IMR-90 (cell line): ENCODE data around the gene TSSK2. TPM values are rescaled to one million over a fixed set of nuclear protein-coding genes. Genes with fewer than 3 reads are reported as not detected.
A peak's percentile ranks its signal among the peaks of the same experiment; 100 is the strongest.

Source experiments
- ATAC-seq: fragments of 200-7000 bp; cut with Tn5 transposase; 2 replicates; pipeline ENCODE4 v1.9.1; 2020; ENCODE audit warnings: low read depth, mild to moderate bottlenecking, moderate library complexity
- BruUV-seq: library from RNA; stranded (reverse); fragments of 400-500 nt; replicated peaks from 2 replicates; lab custom pipeline; 2021; lab: Mats Ljungman, UMichigan
- CTCF ChIA-PET: fragments of 300-600 bp; formaldehyde crosslinking; extraction: SDS; loops from one replicate; lab custom pipeline; 2021; ENCODE audit warnings: antibody characterized with exemption; lab: Yijun Ruan, JAX
- POLR2A ChIA-PET: fragments of 300-600 bp; sonication (Branson Sonifier 250); formaldehyde crosslinking; loops from one replicate; lab custom pipeline; 2022; ENCODE audit warnings: antibody characterized with exemption; ENCODE audit not compliant: unreplicated experiment; lab: Charles Lee
- DNase-seq: peaks from one replicate; pipeline ENCODE4 v3.0.0; 2013
- H2AFZ ChIP-seq: replicated peaks from 2 replicates; pipeline ENCODE3; 2013; ENCODE audit warnings: low read length, mild to moderate bottlenecking; ENCODE audit not compliant: poor library complexity
- H2AK5ac ChIP-seq: 2 replicates; pipeline ENCODE4 v1.6.1; 2013; ENCODE audit warnings: low read depth, low read length, inconsistent platforms
- H2AK9ac ChIP-seq: replicated peaks from 2 replicates; pipeline ENCODE3; 2013; ENCODE audit warnings: mild to moderate bottlenecking, low read depth, low read length, moderate library complexity; ENCODE audit not compliant: poor library complexity
- H2BK120ac ChIP-seq: 2 replicates; pipeline ENCODE4 v1.6.1; 2013; ENCODE audit warnings: low read depth, low read length, inconsistent platforms
- H2BK15ac ChIP-seq: 3 replicates; pipeline ENCODE4 v1.6.1; 2013; ENCODE audit warnings: low read depth, low read length, inconsistent platforms
- H2BK20ac ChIP-seq: 2 replicates; pipeline ENCODE4 v1.6.1; 2013; ENCODE audit warnings: low read depth, mild to moderate bottlenecking, inconsistent platforms, low read length, moderate library complexity
- H2BK5ac ChIP-seq: 2 replicates; pipeline ENCODE4 v1.6.1; 2013; ENCODE audit warnings: mild to moderate bottlenecking, low read depth, low read length, inconsistent platforms; ENCODE audit not compliant: poor library complexity, severe bottlenecking
- H3K14ac ChIP-seq: replicated peaks from 2 replicates; pipeline ENCODE4 v1.6.1; 2013; ENCODE audit warnings: low read depth, low read length, inconsistent platforms
- H3K18ac ChIP-seq: 2 replicates; pipeline ENCODE4 v1.6.1; 2013; ENCODE audit warnings: low read depth, low read length, control low read depth
- H3K23ac ChIP-seq: 2 replicates; pipeline ENCODE4 v1.6.1; 2013; ENCODE audit warnings: low read depth, low read length, inconsistent platforms
- H3K27ac ChIP-seq: 2 replicates; pipeline ENCODE4 v1.5.1; 2013; ENCODE audit warnings: mild to moderate bottlenecking, control low read depth, low read length; ENCODE audit not compliant: insufficient read depth
- H3K27me3 ChIP-seq: 2 replicates; pipeline ENCODE4 v1.6.1; 2013; ENCODE audit warnings: low read length; ENCODE audit not compliant: control insufficient read depth, insufficient read depth
- H3K36me3 ChIP-seq: 2 replicates; pipeline ENCODE4 v1.6.1; 2013; ENCODE audit warnings: low read length, mixed read lengths; ENCODE audit not compliant: control insufficient read depth, insufficient read depth
- H3K4ac ChIP-seq: 2 replicates; pipeline ENCODE4 v1.6.1; 2013; ENCODE audit warnings: low read depth, low read length, inconsistent platforms
- H3K4me1 ChIP-seq: 2 replicates; pipeline ENCODE4 v1.6.1; 2013; ENCODE audit warnings: low read length, mixed read lengths; ENCODE audit not compliant: control insufficient read depth, insufficient read depth
- H3K4me2 ChIP-seq: 2 replicates; pipeline ENCODE4 v1.6.1; 2013; ENCODE audit warnings: low read depth, mild to moderate bottlenecking, control low read depth, low read length, moderate library complexity
- H3K4me3 ChIP-seq: 2 replicates; pipeline ENCODE4 v1.5.1; 2013; ENCODE audit warnings: low read depth, mild to moderate bottlenecking, control low read depth, low read length, moderate library complexity; ENCODE audit not compliant: insufficient read depth
- H3K56ac ChIP-seq: 2 replicates; pipeline ENCODE4 v1.6.1; 2013; ENCODE audit warnings: low read length, inconsistent platforms; ENCODE audit not compliant: insufficient read depth; ENCODE audit errors: extremely low read depth
- H3K79me1 ChIP-seq, 2 experiments: 2 replicates each; pipeline ENCODE4 v1.6.1; 2013; ENCODE audit warnings: low read length in 2 of 2, inconsistent platforms in 1 of 2, low read depth in 1 of 2
- H3K9ac ChIP-seq: 2 replicates; pipeline ENCODE4 v1.6.1; 2013; ENCODE audit warnings: low read depth, low read length, control low read depth
- H3K9me1 ChIP-seq: 2 replicates; pipeline ENCODE4 v1.6.1; 2013; ENCODE audit warnings: low read length, inconsistent platforms; ENCODE audit not compliant: insufficient read depth
- H3K9me3 ChIP-seq: 2 replicates; pipeline ENCODE4 v1.6.1; 2013; ENCODE audit warnings: low read length; ENCODE audit not compliant: control insufficient read depth, insufficient read depth
- H4K20me1 ChIP-seq: 2 replicates; pipeline ENCODE4 v1.6.1; 2013; ENCODE audit warnings: low read length, inconsistent platforms; ENCODE audit not compliant: insufficient read depth
- H4K5ac ChIP-seq: 2 replicates; pipeline ENCODE4 v1.6.1; 2013; ENCODE audit warnings: mild to moderate bottlenecking, low read depth, low read length, control low read depth
- H4K8ac ChIP-seq, 2 experiments: 2 replicates each; pipeline ENCODE4 v1.6.1; 2013; ENCODE audit warnings: low read depth in 2 of 2, low read length in 2 of 2, control low read depth in 1 of 2, inconsistent platforms in 1 of 2
- H4K91ac ChIP-seq: 2 replicates; pipeline ENCODE4 v1.6.1; 2013; ENCODE audit warnings: low read depth, low read length, inconsistent platforms; ENCODE audit not compliant: insufficient read depth
- BHLHE40 ChIP-seq: fragments of 150-350 bp; IDR thresholded peaks from 2 replicates; pipeline ENCODE4 v1.6.1; 2016; ENCODE audit warnings: mild to moderate bottlenecking, low read depth, low read length
- CEBPB ChIP-seq: IDR thresholded peaks from 2 replicates; pipeline ENCODE4 v1.6.1; 2012; ENCODE audit warnings: low read depth, low read length, improper control_type of control experiment
- CHD1 ChIP-seq: IDR thresholded peaks from 2 replicates; pipeline ENCODE4 v1.6.1; 2012; ENCODE audit warnings: low read depth, low read length, improper control_type of control experiment
- FOS ChIP-seq: fragments of 150-350 bp; IDR thresholded peaks from 2 replicates; pipeline ENCODE4 v1.6.1; 2016; ENCODE audit warnings: low read depth, low read length
- MAFK ChIP-seq: IDR thresholded peaks from 2 replicates; pipeline ENCODE4 v1.6.1; 2012; ENCODE audit warnings: low read depth, low read length, improper control_type of control experiment
- MAZ ChIP-seq: IDR thresholded peaks from 2 replicates; pipeline ENCODE4 v1.6.1; 2012; ENCODE audit warnings: low read depth, mild to moderate bottlenecking, low read length, improper control_type of control experiment, moderate library complexity, borderline replicate concordance
- MXI1 ChIP-seq: IDR thresholded peaks from 2 replicates; pipeline ENCODE4 v1.6.1; 2012; ENCODE audit warnings: low read depth, mild to moderate bottlenecking, low read length, moderate library complexity, borderline replicate concordance
- NFE2L2 ChIP-seq: fragments of 150-350 bp; IDR thresholded peaks from 2 replicates; pipeline ENCODE4 v1.6.1; 2016; ENCODE audit warnings: low read depth, mild to moderate bottlenecking, low read length
- POLR2A ChIP-seq: IDR thresholded peaks from 2 replicates; pipeline ENCODE4 v1.6.1; 2012; ENCODE audit warnings: mild to moderate bottlenecking, low read depth, low read length
- RAD21 ChIP-seq: IDR thresholded peaks from 2 replicates; pipeline ENCODE4 v1.6.1; 2012; ENCODE audit warnings: low read length, improper control_type of control experiment
- RCOR1 ChIP-seq: IDR thresholded peaks from 2 replicates; pipeline ENCODE4 v1.6.1; 2012; ENCODE audit warnings: mild to moderate bottlenecking, low read length, improper control_type of control experiment; ENCODE audit not compliant: insufficient replicate concordance
- RFX5 ChIP-seq: IDR thresholded peaks from 2 replicates; pipeline ENCODE4 v1.8.0; 2012; ENCODE audit warnings: low read depth, mild to moderate bottlenecking, low read length, moderate library complexity
- SMC3 ChIP-seq: fragments of 150-350 bp; IDR thresholded peaks from 2 replicates; pipeline ENCODE4 v1.6.1; 2016; ENCODE audit warnings: low read depth, mild to moderate bottlenecking, antibody characterized with exemption, low read length, moderate library complexity
- USF2 ChIP-seq: fragments of 150-350 bp; IDR thresholded peaks from 2 replicates; pipeline ENCODE4 v1.6.1; 2017; ENCODE audit warnings: mild to moderate bottlenecking, antibody characterized with exemption, low read length, low read depth
- WGBS, 2 experiments: methylation state at CpG; one replicate each; pipeline versions ENCODE4 v1.1.5 to v1.1.7; 2013; ENCODE audit warnings: missing lambda C conversion rate in 2 of 2; ENCODE audit not compliant: insufficient read length in 1 of 2; ENCODE audit errors: extremely low coverage in 2 of 2; 5-methylcytosine and 5-hydroxymethylcytosine counted together
- dilution Hi-C: fragments of 300-500 bp; cut with HindIII; formaldehyde crosslinking; loops from one replicate; pipeline ENCODE4 v1.14.3; 2018; ENCODE audit warnings: low sequenced_read_pairs; ENCODE audit not compliant: unreplicated experiment
- in situ Hi-C: fragments of 300-500 bp; cut with MboI; formaldehyde crosslinking; loops from 3 replicates; pipeline ENCODE4 v1.14.3; 2019; ENCODE audit warnings: low sequenced_read_pairs, inconsistent platforms, mixed read lengths
- intact Hi-C: fragments of 100-400 bp; cut with micrococcal nuclease; formaldehyde crosslinking; loops from 2 replicates; pipeline ENCODE4 v1.10.0; 2022
- polyA plus RNA-seq, 3 experiments: library from polyadenylated mRNA; depleted of rRNA; stranded (reverse); fragments of >200 nt; gene quantifications; 2 replicates each; pipeline ENCODE4 v1.2.3, GENCODE V29; 2012; ENCODE audit warnings: low replicate concordance in 1 of 3
- total RNA-seq: library from RNA; depleted of rRNA; stranded (reverse); fragments of >200 nt; gene quantifications from 2 replicates; pipeline ENCODE4 v1.2.3, GENCODE V29; 2012
- TF ChIP-seq, protein P1 (sequence below): fragments of 150-350 bp; IDR thresholded peaks from 2 replicates; pipeline ENCODE4 v1.6.1; 2016; ENCODE audit warnings: low read depth, mild to moderate bottlenecking, low read length, moderate library complexity, borderline replicate concordance

TSSK2 gene
- total and polyA plus RNA-seq, 2 of the 4 experiments (the other 2 are of a cell fraction) = not detected

DNA sequence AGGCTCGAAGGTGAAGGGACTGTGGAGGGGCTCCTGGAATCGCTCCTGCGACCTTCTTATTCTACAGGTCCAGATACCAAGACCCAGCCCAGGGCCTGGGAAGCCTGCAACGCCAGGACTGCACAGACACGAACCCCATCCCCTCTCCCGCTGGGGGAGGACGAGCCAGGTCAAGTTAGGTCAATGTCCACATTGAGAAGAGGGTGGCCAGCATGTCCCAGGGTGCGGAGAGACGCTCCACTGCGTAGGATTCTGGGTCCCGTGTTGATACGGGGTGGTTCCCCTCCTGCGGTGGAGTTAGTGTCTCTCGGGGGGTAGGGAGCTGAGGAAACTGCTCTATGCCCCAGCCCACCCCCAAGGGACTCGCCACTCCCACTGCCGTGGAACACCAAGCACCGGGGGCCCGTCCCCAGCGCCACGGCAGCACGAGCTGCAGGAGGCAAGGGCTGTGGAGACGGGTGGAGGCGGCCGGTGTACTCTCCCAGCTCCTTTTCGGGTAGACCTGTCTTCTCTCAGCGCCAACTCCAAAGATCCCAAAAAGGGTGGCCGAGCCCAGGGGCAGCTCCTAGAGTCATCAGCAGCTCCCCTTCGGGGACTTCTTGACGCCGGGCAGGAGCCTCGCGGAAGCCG is 17.4 kb downstream of the TSSK2 start:
- no peaks in the 10 kb centered on the region; the same call in 1 of the 2 replicates for H4K20me1 ChIP-seq
- no peak overlapping the region for H2BK20ac ChIP-seq
- intact Hi-C loops (no loop called here), in situ Hi-C loops (no loop called here), dilution Hi-C loops (no loop called here)
- no peaks in the 10 kb centered on the region for H3K4me1 ChIP-seq
- no peaks in the 10 kb centered on the region for H3K36me3 ChIP-seq
- ChIA-PET CTCF (no interaction called here), POLR2A (no interaction called here)
- H3K4ac ChIP-seq = no peak overlapping the region
- H3K9me3 ChIP-seq = peaks cover 5% of the 10 kb centered on the region; the same call in 1 of the 2 replicates
- no peak overlapping the region for H3K27ac ChIP-seq
- TF ChIP-seq POLR2A = no peak
- TF ChIP-seq MAFK = no peak
- TF ChIP-seq NFE2L2 = no peak
- no peak for TF ChIP-seq CHD1
- no peak for TF ChIP-seq RCOR1
- TF ChIP-seq, protein P1, sequence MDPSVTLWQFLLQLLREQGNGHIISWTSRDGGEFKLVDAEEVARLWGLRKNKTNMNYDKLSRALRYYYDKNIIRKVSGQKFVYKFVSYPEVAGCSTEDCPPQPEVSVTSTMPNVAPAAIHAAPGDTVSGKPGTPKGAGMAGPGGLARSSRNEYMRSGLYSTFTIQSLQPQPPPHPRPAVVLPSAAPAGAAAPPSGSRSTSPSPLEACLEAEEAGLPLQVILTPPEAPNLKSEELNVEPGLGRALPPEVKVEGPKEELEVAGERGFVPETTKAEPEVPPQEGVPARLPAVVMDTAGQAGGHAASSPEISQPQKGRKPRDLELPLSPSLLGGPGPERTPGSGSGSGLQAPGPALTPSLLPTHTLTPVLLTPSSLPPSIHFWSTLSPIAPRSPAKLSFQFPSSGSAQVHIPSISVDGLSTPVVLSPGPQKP = no peak
- TF ChIP-seq SMC3 = no peak
- TF ChIP-seq RAD21 = no peak
- no peak for TF ChIP-seq RFX5
- no peak for TF ChIP-seq CEBPB
- no peak for TF ChIP-seq BHLHE40
- TF ChIP-seq USF2 = no peak
- TF ChIP-seq MXI1 = no peak
- no peak for TF ChIP-seq FOS
- no peak for TF ChIP-seq MAZ
- no peak overlapping the region for H4K91ac ChIP-seq
- no peak overlapping the region for H3K18ac ChIP-seq
- no peak overlapping the region for H4K5ac ChIP-seq
- ATAC-seq = no peak
- no peak overlapping the region for H3K23ac ChIP-seq
- no peaks in the 10 kb centered on the region for H3K9me1 ChIP-seq
- H3K4me2 ChIP-seq = no peak overlapping the region
- H3K79me1 ChIP-seq = peaks cover 7 to 8% of the 10 kb centered on the region in 2 experiments; a peak in 3 of 4 replicates
- peaks cover 52% of the 10 kb centered on the region for H3K27me3 ChIP-seq
- no peak for DNase-seq
- no peak overlapping the region for H3K4me3 ChIP-seq
- no peak overlapping the region for H3K56ac ChIP-seq
- no peak overlapping the region for H2AK9ac ChIP-seq
- H3K9ac ChIP-seq = no peak overlapping the region
- no TSS peak for BruUV-seq
- WGBS, 2 experiments = 13% methylated on average over 3 of the region's 33 CpGs; no CpG with 5 or more reads in 1 of the 2 experiments
- H2BK120ac ChIP-seq = no peak overlapping the region
- no peak overlapping the region for H4K8ac ChIP-seq
- peak overlapping the region; percentile 6 for H2AFZ ChIP-seq
- H2AK5ac ChIP-seq = no peak overlapping the region
- H2BK5ac ChIP-seq = no peak overlapping the region
- no peak overlapping the region for H2BK15ac ChIP-seq
- no peak overlapping the region for H3K14ac ChIP-seq
